Activated CD4-positive, alpha-beta T cell treated with anti-CD3 and anti-CD28 coated beads for 1 hour (primary cell): ENCODE data around the gene CXCR4.

ENCODE experiments used
- DNase-seq: peaks from one replicate; pipeline ENCODE4 v3.0.0-alpha.2; 2020

The CXCR4 gene

GRCh38 chr2:136070913-136071312 lies 47.0 kb downstream of the CXCR4 start:
- DNase-seq: no peak

DNA sequence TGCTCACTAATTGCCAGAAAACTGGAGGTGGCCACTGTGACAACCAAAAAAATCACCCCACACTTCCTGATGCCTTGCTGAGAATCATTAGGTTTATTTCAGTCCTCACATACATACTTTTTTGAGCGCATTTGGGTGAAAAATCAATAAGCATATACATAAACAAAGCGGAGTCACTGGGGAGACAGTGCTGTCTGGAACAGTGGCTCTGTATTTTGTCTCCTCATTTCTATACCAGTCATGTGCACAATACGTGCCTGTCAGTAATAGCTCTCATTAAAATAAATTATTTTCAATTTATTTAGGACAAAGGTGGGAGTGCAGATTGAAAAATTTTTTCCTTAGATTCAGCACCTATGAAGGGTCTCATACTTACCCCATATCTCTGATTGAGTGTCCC lies 48.2 kb downstream of the CXCR4 start:
- no peak for DNase-seq

DNA sequence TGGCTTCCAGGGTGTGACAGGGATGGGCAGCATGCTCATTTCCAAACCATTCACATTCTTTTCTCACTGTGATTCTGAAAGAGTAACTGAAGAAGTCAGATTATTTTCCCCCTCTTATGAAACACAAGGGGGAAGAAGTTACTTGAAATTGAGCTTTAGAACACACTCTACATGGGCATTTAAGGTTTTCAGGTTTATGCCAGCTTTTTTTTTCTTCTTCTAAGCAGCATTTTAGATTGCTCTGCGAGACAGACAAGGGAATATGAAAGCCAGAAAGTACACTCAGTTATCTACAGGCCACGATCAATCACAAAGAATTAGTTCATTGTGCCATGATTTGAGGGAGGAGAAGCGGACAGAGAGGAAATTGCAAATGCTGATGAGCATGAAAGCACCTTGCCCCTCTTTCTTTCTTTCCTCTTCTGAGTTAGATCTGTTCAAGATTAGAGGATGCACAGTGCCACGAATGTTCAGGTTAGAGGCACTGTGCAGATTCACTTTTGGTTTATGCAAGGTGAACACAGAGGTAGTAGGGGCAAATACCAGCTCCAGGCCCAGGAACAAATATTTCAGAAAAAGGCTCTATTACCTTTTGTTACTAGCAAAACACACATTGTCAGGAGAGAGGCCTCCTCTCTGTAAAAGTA lies 49.2 kb downstream of the CXCR4 start:
- DNase-seq: no peak

- DNase-seq: no peak
Observed at GRCh38 chr2:136067897-136068580, 49.9 kb downstream of the CXCR4 start.

DNA sequence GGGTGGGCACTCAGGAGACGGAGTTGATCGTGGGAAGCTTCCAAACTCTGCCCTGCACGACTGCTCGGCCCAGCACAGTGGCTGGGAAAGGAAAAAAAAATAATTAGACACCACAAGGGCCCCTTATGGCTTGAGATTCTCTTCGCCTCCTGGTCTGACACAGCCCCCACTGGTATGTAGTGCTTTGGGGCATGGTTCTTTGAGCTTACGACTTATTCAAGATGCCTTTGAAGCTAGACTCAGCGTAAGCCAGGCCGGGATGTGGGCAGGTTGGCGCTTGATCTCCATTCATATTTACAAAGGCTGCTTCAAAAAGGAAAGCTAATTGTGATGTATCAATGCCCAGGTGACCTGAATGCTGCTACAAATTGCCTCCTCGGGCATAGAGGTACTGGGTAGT lies 50.5 kb downstream of the CXCR4 start:
- no peak for DNase-seq

DNA sequence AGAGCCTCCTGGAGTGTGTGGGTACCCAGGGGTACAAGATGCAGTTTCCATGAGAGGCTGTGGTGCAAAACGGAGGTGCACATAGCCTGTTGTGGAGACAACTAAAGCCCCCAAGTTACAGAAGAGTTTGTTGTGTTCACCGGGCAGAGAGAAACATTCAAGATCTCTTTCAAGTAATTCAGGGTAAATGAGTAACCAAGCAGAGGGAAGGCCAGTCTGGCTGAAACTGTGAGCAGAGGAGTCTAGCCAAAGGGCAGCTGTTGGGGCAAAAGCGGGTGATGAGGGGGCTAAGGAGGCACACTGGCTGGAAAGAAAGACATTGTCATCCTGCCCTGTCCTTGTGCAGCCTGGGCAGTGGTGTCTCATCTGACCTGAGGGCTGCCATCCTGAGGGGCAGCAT lies 52.0 kb downstream of the CXCR4 start:
- DNase-seq: no peak

DNA sequence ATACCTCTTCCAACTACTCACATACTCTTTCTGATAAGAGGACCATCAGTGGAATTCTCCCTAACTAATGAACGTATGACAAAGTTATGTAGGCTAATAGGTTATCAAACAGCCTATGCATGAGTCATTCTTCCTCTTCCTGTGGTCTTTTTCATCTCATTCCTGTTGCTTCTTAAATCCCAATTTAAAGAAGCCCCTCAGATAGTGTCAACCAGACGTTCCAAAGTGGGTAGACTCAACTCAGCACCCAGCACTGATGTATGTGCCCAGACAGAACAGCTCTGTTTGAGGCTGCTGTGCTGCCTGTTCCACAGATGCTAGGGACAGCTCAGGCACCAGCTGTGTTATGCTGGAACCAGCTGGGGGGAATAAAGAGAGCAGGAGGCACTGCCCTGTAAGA lies 52.6 kb downstream of the CXCR4 start:
- DNase-seq: no peak
